Ovary (tissue), 10 donors: ENCODE results near the gene LYRM4. TPM values are rescaled to one million over a fixed set of nuclear protein-coding genes. Genes with fewer than 3 reads are reported as not detected.
A peak's percentile ranks its signal among the peaks of the same experiment; 100 is the strongest.

Source experiments
- DNase-seq, 5 donors: peaks; one replicate each; pipeline ENCODE4 v3.0.0-alpha.2; 2019 to 2020
- H3K27ac ChIP-seq, 2 donors: fragments of 200-600 bp; one replicate each; pipeline versions ENCODE4 v1.5.1 to v1.8.0; 2019 to 2022
- H3K27me3 ChIP-seq: fragments of 200-600 bp; one replicate; pipeline ENCODE4 v1.8.0; 2022
- H3K36me3 ChIP-seq: fragments of 200-600 bp; sonication (generic); one replicate; pipeline ENCODE4 v1.5.1; 2019
- H3K4me1 ChIP-seq: one replicate; pipeline ENCODE4 v1.8.1; 2013; ENCODE audit warnings: mild to moderate bottlenecking, moderate library complexity; ENCODE audit not compliant: insufficient read depth
- H3K4me3 ChIP-seq: fragments of 200-600 bp; sonication (generic); one replicate; pipeline ENCODE4 v1.5.1; 2017
- H3K9me3 ChIP-seq, 2 donors: fragments of 200-600 bp in 1 of 2; sonication (generic) in 1 of 2; one replicate each; pipeline versions ENCODE4 v1.5.1 to v1.8.1; 2013 to 2019; ENCODE audit warnings: mild to moderate bottlenecking in 1 of 2, moderate library complexity in 1 of 2
- CTCF ChIP-seq, 3 donors: fragments of 450-650 bp in 2 of 3; fragments of 200-600 bp in 1 of 3; IDR thresholded peaks; one replicate each; pipeline versions ENCODE4 v1.5.1 to v1.8.0; 2016 to 2022; ENCODE audit warnings: antibody characterized with exemption in 3 of 3, mild to moderate bottlenecking in 1 of 3
- EP300 ChIP-seq: sonication (generic); formaldehyde crosslinking; IDR thresholded peaks from one replicate; pipeline ENCODE4 v1.6.1; 2017; ENCODE audit warnings: antibody characterized with exemption
- POLR2A ChIP-seq: fragments of 450-650 bp; IDR thresholded peaks from one replicate; pipeline ENCODE4 v1.6.1; 2017; ENCODE audit warnings: antibody characterized with exemption, mild to moderate bottlenecking, moderate library complexity
- WGBS, 3 donors: extraction: QIAGEN DNeasy Blood & Tissue Kit in 1 of 3; methylation state at CpG; one replicate each; pipeline versions ENCODE4 v1.1.5 to v1.1.7; 2013 to 2017; 5-methylcytosine and 5-hydroxymethylcytosine counted together
- intact Hi-C, 4 donors: fragments of 100-400 bp; cut with DNase I; formaldehyde crosslinking; loops; one replicate each; pipeline versions ENCODE4 v1.11.0 to v1.15.1; 2022 to 2023
- long read RNA-seq, 3 donors: library from polyadenylated mRNA in 2 of 3; unstranded in 2 of 3; transcript quantifications; one replicate each; pipeline ENCODE4 v2.0.0 and lab custom pipeline, GENCODE V29; 2021 to 2026
- polyA plus RNA-seq, 2 donors: library from polyadenylated mRNA; stranded (reverse); fragments of 200-250 nt in 1 of 2; fragments of 350-450 nt in 1 of 2; fragmentation: Illumina TruSeq in 1 of 2; extraction: RNeasy Lipid Tissue Mini Kit (QIAGEN cat#74804) in 1 of 2; gene quantifications; one replicate each; pipeline ENCODE4 v1.2.3, GENCODE V29; 2013 to 2014
- total RNA-seq, 7 donors: library from RNA; depleted of rRNA in 2 of 7; stranded (reverse); fragments of >200 nt in 2 of 7; fragmentation: NEBNext Ultra II Directional in 3 of 7; extraction: Animal tissue kit (Norgen Biotek cat#: 25700) in 3 of 7; gene quantifications; one replicate each; pipeline versions ENCODE4 v1.1.0 to v1.2.4, GENCODE V29; 2016 to 2023
- donor health status: DM: no; HTN: no; CAD: no; lungs with moderate emphysema.
- donor health status: DM: no; HTN: no; CAD: no.
- donor health status: Bipolar disorder and iron deficiency.
- donor health status: DM: yes; HTN: yes; CAD: no.
- donor health status: DM: no; HTN: no; CAD: no.
- donor health status: DM: yes; HTN: yes; CAD: no.

Gene LYRM4
- total RNA-seq (10 to 100 TPM; 30.8 to 37.9 (median 33.6) TPM), polyA plus RNA-seq (10 to 100 TPM; 28.0 to 38.2 TPM)
- long read RNA-seq, donor 1, full-length matches to known transcripts, result 116 of 130 reads
- long read RNA-seq, donor 1, partial matches to known transcripts, result 6 of 130 reads
- long read RNA-seq, donor 1, other reads (novel, unspliced or antisense), result 8 of 130 reads
- long read RNA-seq, donor 2, full-length matches to known transcripts, result 47 of 47 reads
- long read RNA-seq, donor 2, partial matches to known transcripts, result 0 of 47 reads
- long read RNA-seq, donor 2, other reads (novel, unspliced or antisense), result 0 of 47 reads
- long read RNA-seq, donor 3, full-length matches to known transcripts, result 32 of 34 reads
- long read RNA-seq, donor 3, partial matches to known transcripts, result 0 of 34 reads
- long read RNA-seq, donor 3, other reads (novel, unspliced or antisense), result 2 of 34 reads

- 0 to 1% (median 1%) methylated on average over 48 to 85 of the region's 85 CpGs for WGBS, 3 donors
- intact Hi-C loops, result loop anchor here in 2 of 4 donors (10.0 kb wide), 2 partner anchors 46 to 56 kb away; no protein-coding TSS in a partner anchor
- Histone ChIP-seq H3K27ac (peak within 1 kb of the TSS; percentile 84 to 96), H3K9me3 (no peaks in the 10 kb centered on the region), H3K4me3 (peak within 1 kb of the TSS; percentile 89), H3K27me3 (no peaks in the 10 kb centered on the region), H3K36me3 (no peaks in the 10 kb centered on the region), H3K4me1 (peaks cover 5% of the 10 kb centered on the region)
- TF ChIP-seq EP300 (no peak), CTCF (IDR thresholded peaks at IDR 0.05) (peak in 2 of 3 donors; percentile 22 to 23)
- DNase-seq, result peak; percentile 84 to 94 (median 91)
Observed at GRCh38 chr6:5260661-5261544, at the start of gene LYRM4, which contains the start of gene FARS2. Gene LYRM4 (minus strand): TSS chr6:5260950. CDS start chr6:5260733, 217 bp downstream. Gene FARS2 (plus strand): TSS chr6:5261513.

GRCh38 chr6:5308066-5308465 is 47.3 kb upstream of the LYRM4 start:
- Histone ChIP-seq H3K4me3 (no peak overlapping the region), H3K27ac (no peak overlapping the region), H3K27me3 (no peaks in the 10 kb centered on the region), H3K4me1 (no peaks in the 10 kb centered on the region), H3K36me3 (no peaks in the 10 kb centered on the region), H3K9me3 (no peaks in the 10 kb centered on the region)
- WGBS, 3 donors, result 81 to 85% (median 85%) methylated on average over 4 of the region's 4 CpGs
- intact Hi-C loops, result no loop called here
- no peak for DNase-seq
- no peak for TF ChIP-seq CTCF (IDR thresholded peaks at IDR 0.05)
- no peak for TF ChIP-seq EP300
- TF ChIP-seq POLR2A, result no peak

GRCh38 chr6:5307058-5307457 is 46.3 kb upstream of the LYRM4 start:
- no peak overlapping the region for H3K27ac ChIP-seq
- no peaks in the 10 kb centered on the region for H3K9me3 ChIP-seq
- no peak for DNase-seq
- intact Hi-C loops, result no loop called here
- TF ChIP-seq POLR2A (no peak), CTCF (IDR thresholded peaks at IDR 0.05) (no peak), EP300 (no peak)
- H3K4me3 ChIP-seq, result no peak overlapping the region
- H3K36me3 ChIP-seq, result no peaks in the 10 kb centered on the region
- no peaks in the 10 kb centered on the region for H3K27me3 ChIP-seq
- H3K4me1 ChIP-seq, result no peaks in the 10 kb centered on the region

- Histone ChIP-seq H3K27ac (no peak overlapping the region), H3K4me3 (no peak overlapping the region), H3K36me3 (no peaks in the 10 kb centered on the region), H3K27me3 (no peaks in the 10 kb centered on the region), H3K9me3 (no peaks in the 10 kb centered on the region), H3K4me1 (peaks cover 1% of the 10 kb centered on the region)
- 48 to 57% (median 54%) methylated on average over 5 of the region's 5 CpGs for WGBS, 3 donors
- intact Hi-C loops, result no loop called here
- TF ChIP-seq EP300, result no peak
- no peak for TF ChIP-seq CTCF (IDR thresholded peaks at IDR 0.05)
- TF ChIP-seq POLR2A, result no peak
- no peak for DNase-seq
Observed at GRCh38 chr6:5305968-5306626, 45.3 kb upstream of the LYRM4 start.
